K562 (cell line): ENCODE data around the gene CYLD. TPM values are rescaled to one million over a fixed set of nuclear protein-coding genes. Genes with fewer than 3 reads are reported as not detected.

Experiments
- ETV1 ChIP-seq: fragments of 450-650 bp; conservative IDR thresholded peaks from 2 replicates; pipeline ENCODE4 v1.6.1; 2016; ENCODE audit warnings: missing genetic modification characterization, control low read depth, low read depth, missing compliant biosample characterization
- FOS ChIP-seq: IDR thresholded peaks from 3 replicates; pipeline ENCODE4 v1.6.1; 2011; ENCODE audit not compliant: insufficient read length; ENCODE audit errors: extremely low read depth
- HCFC1 ChIP-seq: IDR thresholded peaks from 2 replicates; pipeline ENCODE4 v1.6.1; 2012; ENCODE audit warnings: low read depth, low read length, improper control_type of control experiment
- HNRNPK ChIP-seq: fragments of 200-400 bp; formaldehyde crosslinking; IDR thresholded peaks from one replicate; pipeline ENCODE4 v1.6.1; 2018; ENCODE audit warnings: mild to moderate bottlenecking, low read depth, low read length; ENCODE audit not compliant: poor library complexity, severe bottlenecking
- KAT7 ChIP-seq: sonication (generic); formaldehyde crosslinking; IDR thresholded peaks from 2 replicates; pipeline ENCODE4 v1.8.0; 2022; ENCODE audit warnings: missing genetic modification reagents, mild to moderate bottlenecking, borderline replicate concordance
- MCM2 ChIP-seq: fragments of 450-650 bp; IDR thresholded peaks from 2 replicates; pipeline ENCODE4 v1.6.1; 2017; ENCODE audit warnings: low read depth, mild to moderate bottlenecking
- POLR2A ChIP-seq: fragments of 450-650 bp; conservative IDR thresholded peaks from 2 replicates; pipeline ENCODE4 v1.6.1; 2016
- RERE ChIP-seq: sonication (generic); formaldehyde crosslinking; IDR thresholded peaks from 2 replicates; pipeline ENCODE4 v1.8.0; 2023; ENCODE audit warnings: missing genetic modification reagents, mild to moderate bottlenecking, borderline replicate concordance
- SAFB ChIP-seq: fragments of 200-400 bp; formaldehyde crosslinking; IDR thresholded peaks from 2 replicates; pipeline ENCODE4 v1.6.1; 2017; ENCODE audit warnings: low read depth, low read length, borderline replicate concordance
- TAF15 ChIP-seq: fragments of 200-400 bp; formaldehyde crosslinking; IDR thresholded peaks from 2 replicates; pipeline ENCODE4 v1.6.1; 2017; ENCODE audit warnings: mild to moderate bottlenecking, low read depth, low read length, moderate library complexity
- TFAP4 ChIP-seq: sonication (generic); formaldehyde crosslinking; IDR thresholded peaks from 2 replicates; pipeline ENCODE4 v1.8.0; 2022; ENCODE audit warnings: missing genetic modification reagents, mild to moderate bottlenecking, moderate library complexity, borderline replicate concordance
- YY1 ChIP-seq, 3 experiments: IDR thresholded peaks; 2 replicates each; pipeline ENCODE4 v1.6.1; 2011; ENCODE audit warnings: low read length in 2 of 3, mild to moderate bottlenecking in 2 of 3, moderate library complexity in 2 of 3, borderline replicate concordance in 1 of 3, control low read depth in 1 of 3, low read depth in 1 of 3; ENCODE audit not compliant: insufficient read depth in 3 of 3, insufficient replicate concordance in 2 of 3, control insufficient read depth in 1 of 3, insufficient read length in 1 of 3; ENCODE audit errors: extremely low read depth in 1 of 3
- polyA plus RNA-seq, 8 experiments: library from polyadenylated mRNA; depleted of rRNA in 4 of 8; stranded (reverse) in 5 of 8; unstranded in 3 of 8; fragments of >200 nt; fragmentation: Nextera tagmentation in 2 of 8; fragmentation: Illumina TruSeq in 1 of 8; extraction: Ambion mirVana in 2 of 8; extraction: Trizol in 1 of 8; gene quantifications; 2 replicates each; pipeline versions ENCODE4 v1.2.1 to v1.2.3, GENCODE V29; 2011 to 2014; ENCODE audit warnings: inconsistent platforms in 1 of 8, missing spikeins in 1 of 8
- total RNA-seq, 7 experiments: library from RNA; depleted of rRNA in 6 of 7; stranded (reverse); fragments of >200 nt in 6 of 7; fragmentation: Illumina TruSeq in 2 of 7; extraction: Trizol in 2 of 7; gene quantifications; 2 replicates each; pipeline versions ENCODE4 v1.2.1 to v1.2.3, GENCODE V29; 2011 to 2021; ENCODE audit warnings: low replicate concordance in 1 of 7
- TF ChIP-seq, protein P1 (sequence below): fragments of 250-450 bp; sonication (Bioruptor Pico); IDR thresholded peaks from 2 replicates; pipeline ENCODE4 v1.5.0; 2022; ENCODE audit warnings: mild to moderate bottlenecking
- TF ChIP-seq, protein P2 (sequence below): sonication (generic); formaldehyde crosslinking; IDR thresholded peaks from 2 replicates; pipeline ENCODE4 v1.8.1; 2023; ENCODE audit warnings: mild to moderate bottlenecking, missing genetic modification reagents

CYLD gene
- total and polyA plus RNA-seq, 9 of the 15 experiments (the other 6 are each of a cell fraction or from before 2014, with no cell fraction given), result 3.4 to 7.4 (median 5.3) TPM

GRCh38 chr16:50741781-50742575 lies at the start of gene CYLD (continued):
- TF ChIP-seq RERE (CRISPR knock-in tag) (no peak), FOS (peak; percentile 93), SAFB (no peak), KAT7 (peak; percentile 51; the same call in 1 of the 2 replicates), YY1 (IDR thresholded peaks at IDR 0.05; ENCODE audit: borderline replicate concordance in 1 of 3, control insufficient read depth in 1 of 3, extremely low read depth in 1 of 3, insufficient read depth in 3 of 3, insufficient read length in 1 of 3, insufficient replicate concordance in 2 of 3, low read depth in 1 of 3, low read length in 2 of 3) (peak; percentile 62 to 99 (median 96)), HCFC1 (peak; percentile 86), HNRNPK (no peak), TAF15 (no peak), MCM2 (no peak), ETV1 (tag) (0 out of 2 replicates have a peak, but pooled peaks have one; percentile 32), TFAP4 (CRISPR knock-in tag) (peak; percentile 41; the same call in 1 of the 2 replicates), POLR2A (no peak)
- TF ChIP-seq, protein P1, sequence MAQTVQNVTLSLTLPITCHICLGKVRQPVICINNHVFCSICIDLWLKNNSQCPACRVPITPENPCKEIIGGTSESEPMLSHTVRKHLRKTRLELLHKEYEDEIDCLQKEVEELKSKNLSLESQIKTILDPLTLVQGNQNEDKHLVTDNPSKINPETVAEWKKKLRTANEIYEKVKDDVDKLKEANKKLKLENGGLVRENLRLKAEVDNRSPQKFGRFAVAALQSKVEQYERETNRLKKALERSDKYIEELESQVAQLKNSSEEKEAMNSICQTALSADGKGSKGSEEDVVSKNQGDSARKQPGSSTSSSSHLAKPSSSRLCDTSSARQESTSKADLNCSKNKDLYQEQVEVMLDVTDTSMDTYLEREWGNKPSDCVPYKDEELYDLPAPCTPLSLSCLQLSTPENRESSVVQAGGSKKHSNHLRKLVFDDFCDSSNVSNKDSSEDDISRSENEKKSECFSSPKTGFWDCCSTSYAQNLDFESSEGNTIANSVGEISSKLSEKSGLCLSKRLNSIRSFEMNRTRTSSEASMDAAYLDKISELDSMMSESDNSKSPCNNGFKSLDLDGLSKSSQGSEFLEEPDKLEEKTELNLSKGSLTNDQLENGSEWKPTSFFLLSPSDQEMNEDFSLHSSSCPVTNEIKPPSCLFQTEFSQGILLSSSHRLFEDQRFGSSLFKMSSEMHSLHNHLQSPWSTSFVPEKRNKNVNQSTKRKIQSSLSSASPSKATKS (CRISPR knock-in tag), result no peak
- TF ChIP-seq, protein P2, sequence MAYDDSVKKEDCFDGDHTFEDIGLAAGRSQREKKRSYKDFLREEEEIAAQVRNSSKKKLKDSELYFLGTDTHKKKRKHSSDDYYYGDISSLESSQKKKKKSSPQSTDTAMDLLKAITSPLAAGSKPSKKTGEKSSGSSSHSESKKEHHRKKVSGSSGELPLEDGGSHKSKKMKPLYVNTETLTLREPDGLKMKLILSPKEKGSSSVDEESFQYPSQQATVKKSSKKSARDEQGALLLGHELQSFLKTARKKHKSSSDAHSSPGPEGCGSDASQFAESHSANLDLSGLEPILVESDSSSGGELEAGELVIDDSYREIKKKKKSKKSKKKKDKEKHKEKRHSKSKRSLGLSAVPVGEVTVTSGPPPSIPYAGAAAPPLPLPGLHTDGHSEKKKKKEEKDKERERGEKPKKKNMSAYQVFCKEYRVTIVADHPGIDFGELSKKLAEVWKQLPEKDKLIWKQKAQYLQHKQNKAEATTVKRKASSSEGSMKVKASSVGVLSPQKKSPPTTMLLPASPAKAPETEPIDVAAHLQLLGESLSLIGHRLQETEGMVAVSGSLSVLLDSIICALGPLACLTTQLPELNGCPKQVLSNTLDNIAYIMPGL (CRISPR knock-in tag), result no peak
